Activated T-cell treated with anti-CD3 and anti-CD28 coated beads for 48 hours (primary cell): ENCODE data around the gene HMMR.
A peak's percentile ranks its signal among the peaks of the same experiment; 100 is the strongest.
"Not testable (repeated sequence)": the region's sequence is repeated elsewhere in the genome, so short reads cannot be mapped to it uniquely, and the experiment has no call there.

Experiments
- DNase-seq: peaks from one replicate; pipeline ENCODE4 v3.0.0-alpha.2; 2020; ENCODE audit warnings: low read depth

HMMR gene, protein sequence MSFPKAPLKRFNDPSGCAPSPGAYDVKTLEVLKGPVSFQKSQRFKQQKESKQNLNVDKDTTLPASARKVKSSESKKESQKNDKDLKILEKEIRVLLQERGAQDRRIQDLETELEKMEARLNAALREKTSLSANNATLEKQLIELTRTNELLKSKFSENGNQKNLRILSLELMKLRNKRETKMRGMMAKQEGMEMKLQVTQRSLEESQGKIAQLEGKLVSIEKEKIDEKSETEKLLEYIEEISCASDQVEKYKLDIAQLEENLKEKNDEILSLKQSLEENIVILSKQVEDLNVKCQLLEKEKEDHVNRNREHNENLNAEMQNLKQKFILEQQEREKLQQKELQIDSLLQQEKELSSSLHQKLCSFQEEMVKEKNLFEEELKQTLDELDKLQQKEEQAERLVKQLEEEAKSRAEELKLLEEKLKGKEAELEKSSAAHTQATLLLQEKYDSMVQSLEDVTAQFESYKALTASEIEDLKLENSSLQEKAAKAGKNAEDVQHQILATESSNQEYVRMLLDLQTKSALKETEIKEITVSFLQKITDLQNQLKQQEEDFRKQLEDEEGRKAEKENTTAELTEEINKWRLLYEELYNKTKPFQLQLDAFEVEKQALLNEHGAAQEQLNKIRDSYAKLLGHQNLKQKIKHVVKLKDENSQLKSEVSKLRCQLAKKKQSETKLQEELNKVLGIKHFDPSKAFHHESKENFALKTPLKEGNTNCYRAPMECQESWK

DNA sequence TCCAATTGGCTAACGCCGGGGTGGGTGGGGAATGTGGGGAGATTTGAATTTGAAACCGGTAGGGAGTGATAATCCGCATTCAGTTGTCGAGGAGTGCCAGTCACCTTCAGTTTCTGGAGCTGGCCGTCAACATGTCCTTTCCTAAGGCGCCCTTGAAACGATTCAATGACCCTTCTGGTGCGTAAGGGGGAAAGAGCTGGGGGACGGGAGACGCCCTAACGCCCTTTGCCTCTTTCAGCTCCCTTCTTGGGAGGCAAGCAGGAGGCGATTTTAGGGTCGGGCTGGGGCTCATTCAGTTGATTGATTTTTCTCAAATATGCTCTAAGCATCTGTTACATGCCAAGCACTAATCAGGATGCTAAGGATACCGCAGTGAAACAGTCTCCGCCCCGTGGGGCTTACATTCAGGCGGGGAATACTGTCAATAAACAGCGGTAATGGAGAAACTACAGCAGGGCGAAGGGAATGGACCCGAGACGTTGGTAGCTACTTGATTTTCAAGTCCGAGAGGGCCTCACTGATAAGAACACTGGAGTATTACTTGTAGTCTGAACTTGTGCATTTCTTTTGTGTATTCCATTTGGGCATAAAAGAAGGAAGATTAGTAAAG is at the start of gene HMMR:
Gene HMMR, plus strand, starts transcription at position 71 of the 610 bp plus-strand sequence. Its CDS starts 61 bp downstream, at position 132.
- no peak for DNase-seq

DNA sequence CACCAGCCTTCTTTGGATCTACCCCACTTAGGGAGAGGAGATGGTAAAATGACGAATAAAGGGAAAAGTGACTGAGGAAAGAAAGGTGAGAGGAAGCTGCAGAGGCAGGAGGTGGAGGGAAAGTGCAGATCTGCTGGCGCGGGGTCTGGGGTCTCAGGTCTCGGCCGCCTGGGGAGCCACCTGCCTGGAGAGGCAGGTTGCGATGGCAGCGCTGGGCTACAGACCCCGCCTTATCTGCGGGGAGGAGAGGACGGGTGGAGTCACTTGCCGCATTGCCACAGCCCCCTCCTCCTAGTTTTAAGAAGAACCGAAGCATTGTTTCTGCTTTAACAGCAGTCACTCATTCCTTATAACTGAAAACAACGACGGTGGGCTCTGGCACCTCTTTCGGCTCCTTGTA is 44.8 kb upstream of the HMMR start:
- DNase-seq = not testable (repeated sequence)

DNA sequence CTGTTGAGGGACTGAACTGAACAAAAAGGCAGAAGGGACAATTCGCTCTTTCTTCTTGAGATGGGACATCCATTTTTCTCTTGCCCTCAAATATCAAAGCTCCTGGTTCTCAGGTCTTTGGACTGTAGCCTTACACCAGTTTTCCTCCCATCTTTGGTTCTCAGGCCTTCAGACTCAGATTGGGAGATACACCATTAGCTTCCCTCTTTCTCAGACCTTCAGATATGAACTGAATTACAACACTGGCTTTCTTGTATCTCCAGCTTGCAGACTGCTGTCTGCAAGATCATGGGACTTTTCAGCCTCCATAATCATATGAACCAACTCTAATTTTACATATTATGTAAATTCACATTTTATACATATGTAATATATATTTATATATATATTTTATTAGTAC is 35.6 kb upstream of the HMMR start:
- DNase-seq = no peak

DNA sequence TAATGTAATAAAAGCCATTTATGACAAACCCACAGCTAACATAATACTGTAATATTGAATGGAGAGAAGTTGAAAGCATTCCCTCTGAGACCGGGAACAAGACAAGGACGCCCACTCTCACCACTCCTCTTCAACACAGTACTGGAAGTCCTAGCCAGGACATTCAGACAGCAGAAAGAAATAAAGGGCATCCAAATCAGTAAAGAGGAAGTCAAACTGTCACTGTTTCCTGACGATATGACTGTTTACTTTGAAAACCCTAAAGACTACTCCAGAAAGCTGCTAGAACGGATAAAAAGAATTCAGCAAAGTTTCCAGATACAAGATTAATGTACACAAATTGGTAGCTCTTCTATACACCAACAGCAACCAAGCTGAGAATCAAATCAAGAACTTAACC is 34.3 kb upstream of the HMMR start:
- DNase-seq = not testable (repeated sequence)

DNA sequence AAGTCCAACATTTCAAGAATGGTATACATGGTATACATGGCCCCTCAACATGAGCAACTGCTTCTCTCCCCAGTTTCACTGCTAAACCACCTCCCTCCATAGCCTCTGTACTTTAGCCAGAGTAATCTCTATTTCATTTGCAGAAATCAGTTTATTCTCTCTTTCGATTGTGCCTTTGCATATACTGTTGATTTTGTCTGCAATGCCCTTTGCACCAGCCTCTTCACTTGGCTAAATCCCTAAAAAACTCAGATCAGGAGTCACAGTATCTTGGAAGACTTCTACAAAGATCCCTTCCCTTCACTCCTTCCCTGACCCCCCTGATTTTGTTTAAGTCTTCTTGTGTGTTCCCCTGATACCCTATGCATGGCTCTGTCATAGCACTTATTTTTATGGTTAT is 27.9 kb upstream of the HMMR start:
- no peak for DNase-seq

DNA sequence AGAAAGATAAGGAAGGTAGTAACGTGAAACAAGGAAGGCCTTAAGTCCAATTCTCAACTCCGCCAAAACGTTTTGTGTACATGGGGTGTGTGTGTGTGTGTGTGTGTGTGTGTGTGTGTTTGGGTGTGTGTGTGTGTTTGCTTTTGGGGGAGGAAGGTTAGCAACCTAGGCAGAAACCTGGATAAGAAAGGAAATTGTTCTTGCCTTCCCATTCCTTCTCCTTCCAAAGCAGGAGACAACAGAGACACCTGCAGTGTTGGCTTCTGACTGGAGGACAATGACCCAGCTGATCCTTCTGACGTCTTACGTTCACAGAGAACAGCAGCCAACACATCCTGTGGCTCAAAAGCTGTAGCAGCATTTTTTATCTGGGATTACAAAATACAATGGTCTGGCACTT is 27.2 kb upstream of the HMMR start:
- DNase-seq = no peak

DNA sequence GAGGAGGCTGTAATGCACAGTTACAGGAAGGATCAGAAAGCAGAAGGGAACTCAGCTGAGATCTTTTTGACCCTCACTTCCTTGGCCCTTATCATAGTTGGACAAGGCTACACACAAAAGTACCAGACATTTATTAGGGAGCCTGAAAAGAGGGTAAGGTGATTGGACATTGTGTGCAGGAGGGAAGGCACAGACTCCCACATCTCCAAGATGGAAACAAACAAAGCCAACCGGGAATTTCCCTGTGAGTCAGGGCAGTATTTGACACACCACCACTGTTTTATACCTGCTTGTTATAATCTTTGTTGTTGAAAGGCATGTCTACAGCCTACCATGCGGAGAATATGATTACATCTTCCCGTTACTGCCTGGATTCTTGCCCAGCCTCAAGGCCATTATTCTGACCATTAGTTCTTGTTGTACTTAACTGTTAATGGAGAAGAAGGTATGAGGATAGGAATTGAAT is 26.0 kb upstream of the HMMR start:
- DNase-seq = no peak

DNA sequence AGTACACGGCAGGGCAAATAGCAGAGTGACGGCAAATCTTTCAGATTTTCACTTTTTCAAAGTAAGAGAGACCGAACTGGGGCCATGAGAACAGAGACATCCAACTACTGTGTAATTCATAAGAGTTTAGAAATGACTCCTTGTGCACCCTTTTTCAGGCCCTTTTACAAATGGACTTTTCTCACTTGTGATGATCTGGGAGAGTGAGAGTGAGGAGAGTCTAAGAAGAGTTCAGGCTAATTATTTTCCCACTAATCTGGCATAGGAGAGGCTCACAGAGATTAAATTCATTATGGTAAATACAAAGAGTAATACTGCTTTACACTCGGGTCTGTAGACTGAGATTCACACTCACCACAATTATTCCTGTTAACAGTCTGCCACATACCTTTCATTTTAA is 23.9 kb upstream of the HMMR start:
- DNase-seq = no peak

DNA sequence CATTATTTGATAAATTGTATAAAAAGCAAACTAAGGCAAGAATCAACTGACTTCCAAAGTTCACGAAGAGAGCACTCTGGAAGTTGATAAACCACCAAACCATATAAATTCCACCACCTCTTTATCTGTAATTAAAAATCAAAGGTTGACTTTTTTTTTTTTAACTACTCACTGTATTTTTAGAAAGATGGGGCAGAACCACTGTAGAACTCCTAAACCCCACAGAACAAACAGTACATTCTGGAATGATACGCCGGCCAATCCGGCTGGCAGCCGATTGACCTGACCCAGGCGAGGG is 23.5 kb upstream of the HMMR start:
- DNase-seq = no peak

DNA sequence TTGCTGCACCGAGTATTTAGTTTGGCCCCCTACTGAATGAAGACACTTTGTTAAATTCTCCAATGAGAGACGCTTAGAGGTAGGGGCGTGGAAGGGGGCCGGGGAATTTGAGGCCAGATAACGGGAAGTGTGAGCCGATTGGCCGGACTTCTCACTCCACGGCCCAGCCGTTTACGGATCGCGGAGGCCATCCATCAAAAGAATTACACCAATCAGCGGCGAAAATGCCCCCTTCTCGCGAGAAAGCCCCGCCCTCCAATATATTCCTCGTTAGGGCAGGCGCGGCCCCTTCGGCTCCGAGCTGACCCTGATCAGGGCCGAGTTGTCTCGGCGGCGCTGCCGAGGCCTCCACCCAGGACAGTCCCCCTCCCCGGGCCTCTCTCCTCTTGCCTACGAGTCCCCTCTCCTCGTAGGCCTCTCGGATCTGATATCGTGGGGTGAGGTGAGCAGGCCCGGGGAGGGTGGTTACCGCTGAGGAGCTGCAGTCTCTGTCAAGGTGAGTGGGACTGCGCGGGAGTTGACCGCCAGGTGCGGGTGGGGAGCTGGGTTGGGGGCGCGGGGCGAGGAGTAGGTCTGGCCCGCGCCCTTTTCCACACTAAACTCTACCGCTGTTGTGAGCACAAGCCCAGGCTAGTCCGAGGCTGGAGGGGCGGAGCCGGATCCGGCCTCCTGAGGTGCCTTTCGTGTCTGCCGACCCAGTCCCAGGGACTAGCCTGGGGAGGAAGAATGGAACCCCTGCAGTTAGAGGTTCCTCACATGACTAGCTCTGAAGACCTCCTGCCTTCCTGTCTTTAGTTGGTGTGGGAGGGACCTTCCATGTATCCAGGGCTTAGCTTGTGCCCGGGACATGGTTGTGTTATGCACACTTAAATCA is 22.9 kb upstream of the HMMR start, which contains the start of gene CCNG1:
Gene CCNG1, plus strand, starts transcription at position 287 of the 874 bp plus-strand sequence. CDS start 1,662 bp downstream, outside the sequence.
- peak; percentile 83 for DNase-seq

DNA sequence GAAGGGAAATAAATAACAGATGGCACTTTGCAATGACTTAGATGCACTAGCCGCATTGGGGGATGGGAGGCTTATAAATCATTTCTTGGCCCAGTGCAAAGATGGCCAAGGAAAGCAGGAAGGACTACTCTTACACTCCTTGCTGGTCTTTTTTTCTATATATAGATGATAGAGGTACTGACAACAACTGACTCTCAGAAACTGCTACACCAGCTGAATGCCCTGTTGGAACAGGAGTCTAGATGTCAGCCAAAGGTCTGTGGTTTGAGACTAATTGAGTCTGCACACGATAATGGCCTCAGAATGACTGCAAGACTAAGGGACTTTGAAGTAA is 21.4 kb upstream of the HMMR start:
- DNase-seq = no peak

DNA sequence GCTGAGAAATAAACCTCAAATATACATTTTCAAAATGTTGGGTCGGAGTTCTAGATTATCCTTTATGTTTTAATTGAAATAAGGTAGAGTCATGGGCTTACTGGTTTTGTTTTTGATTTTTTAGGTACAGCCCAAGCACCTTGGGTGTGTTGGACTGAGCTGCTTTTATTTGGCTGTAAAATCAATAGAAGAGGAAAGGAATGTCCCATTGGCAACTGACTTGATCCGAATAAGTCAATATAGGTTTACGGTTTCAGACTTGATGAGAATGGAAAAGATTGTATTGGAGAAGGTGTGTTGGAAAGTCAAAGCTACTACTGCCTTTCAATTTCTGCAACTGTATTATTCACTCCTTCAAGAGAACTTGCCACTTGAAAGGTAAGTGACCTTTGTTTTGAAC is 19.5 kb upstream of the HMMR start:
- DNase-seq = no peak

DNA sequence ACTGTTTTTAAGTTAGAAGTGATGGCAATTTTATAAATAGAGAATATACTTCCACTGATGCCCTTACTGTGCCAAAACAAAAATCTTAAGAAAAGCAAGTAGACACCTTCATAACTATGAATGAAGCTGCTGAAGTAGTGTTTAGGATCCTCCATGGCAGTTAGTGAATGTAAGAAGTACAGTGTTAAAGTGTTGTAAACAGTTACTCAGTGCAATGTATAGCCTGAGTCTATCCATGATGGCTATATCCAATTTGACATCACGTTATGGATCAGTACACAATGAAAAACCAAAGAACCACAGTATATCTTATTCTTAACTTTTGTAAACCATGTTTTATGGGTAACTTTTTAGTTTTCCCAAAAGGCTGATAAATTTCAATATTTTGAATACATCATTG is 15.9 kb upstream of the HMMR start:
- no peak for DNase-seq

DNA sequence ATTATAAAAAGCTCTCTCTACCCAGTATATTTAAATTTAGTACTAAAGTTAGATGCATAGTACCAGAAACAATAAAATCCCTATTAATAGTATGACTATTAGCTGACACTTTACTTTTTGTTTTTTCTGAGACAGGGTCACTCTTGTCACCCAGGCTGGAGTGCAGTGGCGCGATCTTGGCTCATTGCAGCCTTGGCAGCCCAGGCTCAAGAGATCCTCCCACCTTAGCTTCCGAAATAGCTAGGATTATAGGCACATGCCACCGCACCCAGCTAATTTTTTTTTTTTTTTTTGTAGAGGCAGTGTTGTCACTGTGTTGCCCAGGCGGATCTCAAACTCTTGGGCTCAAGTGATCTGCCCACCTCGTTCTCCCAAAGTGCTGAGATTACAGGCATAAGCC is 15.1 kb upstream of the HMMR start:
- no peak for DNase-seq

DNA sequence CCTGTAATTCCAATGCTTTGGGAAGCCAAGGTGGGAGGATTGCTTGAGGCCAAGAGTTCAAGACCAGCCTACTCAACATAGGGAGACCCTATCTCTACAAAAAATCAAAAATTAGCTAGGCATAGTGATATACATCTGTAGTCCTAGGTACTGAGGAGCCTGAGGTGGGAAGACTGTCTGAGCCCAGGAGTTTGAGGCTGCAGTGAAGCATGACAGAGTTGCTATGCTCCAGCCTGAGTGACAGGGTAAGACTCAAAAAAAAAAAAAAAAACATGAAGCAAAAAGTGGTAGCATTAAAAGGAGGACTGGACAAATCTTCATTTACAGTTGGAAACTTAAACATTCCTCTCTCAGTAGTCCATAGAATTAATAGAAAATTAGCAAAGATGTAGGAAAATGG is 13.2 kb upstream of the HMMR start:
- no peak for DNase-seq

DNA sequence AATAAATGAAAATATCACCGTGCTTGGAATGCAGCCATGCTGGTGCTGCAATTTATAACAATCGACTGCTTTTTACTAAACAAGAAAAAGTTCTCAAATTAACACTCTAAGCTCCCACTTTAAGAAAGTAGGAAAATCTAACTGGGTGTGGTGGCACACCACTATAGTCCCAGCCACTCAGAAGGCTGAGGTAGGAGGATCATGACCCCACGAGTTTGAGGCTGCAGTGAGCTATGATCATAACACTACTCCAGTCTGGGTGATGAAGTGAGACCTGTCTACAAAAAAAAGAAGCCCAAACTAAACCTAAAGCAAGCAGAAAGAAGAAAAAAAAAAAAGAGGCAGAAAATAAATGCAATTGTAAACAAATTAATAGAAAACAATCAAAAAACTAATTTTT is 12.6 kb upstream of the HMMR start:
- no peak for DNase-seq

DNA sequence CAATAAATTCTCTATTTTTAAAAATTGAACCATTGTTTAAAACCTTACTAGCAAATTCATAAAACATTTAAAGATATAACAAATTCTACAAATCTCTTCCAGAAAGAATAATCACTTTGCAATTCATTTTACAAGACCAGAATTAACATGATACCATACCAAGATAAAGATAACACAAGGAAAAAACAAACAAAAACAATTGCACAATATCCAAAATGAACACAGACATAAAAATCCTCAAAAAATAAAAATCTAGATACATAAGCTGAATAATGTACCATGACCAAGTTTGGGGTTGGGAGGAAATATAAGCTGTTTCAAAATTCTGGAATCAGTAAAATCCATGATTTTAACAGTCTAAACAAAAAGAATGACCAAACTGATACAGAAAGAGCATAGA is 11.9 kb upstream of the HMMR start:
- DNase-seq = no peak

DNA sequence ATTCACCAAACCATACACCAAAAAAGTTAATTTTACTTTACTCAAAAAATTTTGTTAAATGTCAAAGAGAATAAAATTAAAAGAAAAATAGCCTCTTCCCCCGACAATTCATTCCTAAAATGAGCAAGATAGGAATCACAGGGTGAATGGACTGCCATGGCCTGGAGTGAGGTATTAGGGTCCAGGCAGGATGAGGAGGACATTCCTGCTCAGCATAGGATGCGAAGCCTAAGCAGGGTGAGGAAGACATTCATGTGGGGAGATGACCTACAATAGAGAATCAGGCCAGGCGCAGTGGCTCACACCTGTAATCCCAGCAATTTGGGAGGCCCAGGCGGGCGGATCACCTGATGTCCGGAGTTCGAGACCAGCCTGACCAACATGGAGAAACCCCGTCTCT is 8.9 kb upstream of the HMMR start:
- no peak for DNase-seq

DNA sequence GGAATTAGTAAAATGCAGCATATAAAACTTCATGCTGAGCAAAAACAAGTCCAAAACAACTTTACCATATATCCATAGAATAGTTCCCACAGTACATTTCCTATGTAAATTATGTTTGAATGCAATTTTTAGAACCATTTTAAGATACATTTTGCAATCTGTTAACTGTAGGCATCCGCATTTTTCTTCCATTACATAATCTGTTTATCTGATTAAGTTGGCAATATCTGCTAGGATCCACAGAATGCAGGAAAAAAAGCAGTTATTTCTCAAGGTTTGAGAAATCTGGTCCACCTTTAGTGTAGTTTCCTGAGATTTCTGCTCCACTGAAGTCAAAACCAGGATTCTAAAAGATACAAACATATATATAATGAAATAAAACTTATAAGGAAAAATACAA is 6.7 kb upstream of the HMMR start:
- no peak for DNase-seq

DNA sequence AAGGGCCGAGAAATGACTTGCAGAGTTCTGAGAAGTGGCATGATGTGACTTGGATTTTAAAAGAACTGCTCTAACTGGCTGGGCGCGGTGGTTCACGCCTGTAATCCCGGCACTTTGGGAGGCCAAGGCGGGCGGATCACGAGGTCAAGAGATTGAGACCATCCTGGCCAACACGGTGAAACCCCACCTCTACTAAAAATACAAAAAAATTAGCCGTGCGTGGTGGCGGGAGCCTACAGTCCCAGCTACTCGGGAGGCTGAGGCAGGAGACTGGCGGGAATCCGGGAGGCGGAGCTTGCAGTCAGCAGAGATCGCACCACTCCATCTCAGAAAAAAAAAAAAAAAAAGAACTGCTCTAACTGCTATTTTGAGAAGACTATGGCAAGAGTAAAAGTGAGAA is 5.0 kb upstream of the HMMR start:
- DNase-seq = not testable (repeated sequence)

DNA sequence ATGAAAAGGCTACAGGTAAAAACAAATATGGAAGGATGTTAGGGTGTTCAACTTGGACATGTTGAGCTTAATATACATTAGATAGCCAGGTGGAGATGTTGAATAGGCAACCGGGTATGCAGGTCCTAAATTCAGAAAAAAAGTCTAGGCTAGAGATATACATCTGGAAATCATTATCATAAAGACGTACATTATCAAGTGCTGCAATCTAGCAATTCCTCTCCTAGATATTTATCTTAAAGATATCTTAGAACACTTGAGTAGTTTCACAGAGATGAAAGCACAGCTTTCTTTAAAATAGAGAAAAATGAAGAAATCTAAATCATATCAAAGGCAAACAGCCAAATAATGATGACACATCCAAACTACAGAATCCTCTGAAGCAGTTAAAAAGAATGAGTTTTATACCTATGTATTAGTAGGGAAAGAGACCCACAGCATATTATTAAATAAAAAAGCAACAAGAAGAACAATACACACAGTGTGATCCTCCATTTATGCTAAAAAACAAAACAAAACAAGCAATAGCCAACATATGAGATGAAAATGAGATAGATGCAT is 4.3 kb upstream of the HMMR start:
- no peak for DNase-seq

DNA sequence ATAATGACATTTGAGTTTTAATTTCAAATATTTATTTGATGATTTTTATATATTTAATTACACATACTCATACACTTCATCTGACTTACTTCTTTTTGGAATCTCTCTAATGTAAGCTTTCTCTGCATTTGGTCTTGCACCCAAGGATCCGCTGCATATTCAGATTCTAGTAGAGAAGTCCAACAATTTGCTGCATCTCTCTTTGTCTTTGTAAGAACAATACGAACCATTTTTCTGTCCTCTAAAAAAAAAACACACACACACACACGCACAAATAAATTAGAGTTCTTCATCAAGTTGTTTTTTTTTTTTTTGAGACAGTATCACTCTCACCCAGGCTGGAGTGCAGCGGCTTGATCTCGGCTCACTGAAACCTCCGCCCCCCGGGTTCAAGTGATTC is 3.6 kb upstream of the HMMR start:
- no peak for DNase-seq
